ENCODE data around the gene FBXW4.

Gene FBXW4

GRCh38 chr10:101693978-101694673, 844 bp downstream of the FBXW4 start (continued):
- TF ChIP-seq ZNF423 (tag by site-specific recombination; IDR thresholded peaks at IDR 0.05) (0 out of 2 replicates have a peak, but pooled peaks have one; percentile 11), SP3 (tag by site-specific recombination; IDR thresholded peaks at IDR 0.05) (peak; percentile 76), BCL11A (tag by site-specific recombination; IDR thresholded peaks at IDR 0.05; ENCODE audit: low read depth) (no peak), ZSCAN4 (tag by site-specific recombination; IDR thresholded peaks at IDR 0.05) (no peak), ZNF610 (tag by site-specific recombination; IDR thresholded peaks at IDR 0.05; ENCODE audit: borderline replicate concordance) (no peak), YY2 (tag by site-specific recombination; IDR thresholded peaks at IDR 0.05) (no peak), ZBTB21 (tag by site-specific recombination; IDR thresholded peaks at IDR 0.05) (no peak), SP7 (tag by site-specific recombination; IDR thresholded peaks at IDR 0.05) (0 out of 2 replicates have a peak, but pooled peaks have one; percentile 19), ZSCAN5A (tag by site-specific recombination; IDR thresholded peaks at IDR 0.05) (no peak; the same call in 1 of the 2 replicates), OVOL3 (tag by site-specific recombination; IDR thresholded peaks at IDR 0.05) (no peak), ZNF433 (tag by site-specific recombination; IDR thresholded peaks at IDR 0.05; ENCODE audit: low read depth) (no peak), ZXDB (tag by site-specific recombination; IDR thresholded peaks at IDR 0.05) (peak; percentile 26), ZNF664 (tag by site-specific recombination; IDR thresholded peaks at IDR 0.05) (no peak), ZNF391 (tag by site-specific recombination; IDR thresholded peaks at IDR 0.05; ENCODE audit: borderline replicate concordance, low read depth) (peak; percentile 41; the same call in 1 of the 2 replicates), ZNF639 (tag by site-specific recombination; IDR thresholded peaks at IDR 0.05) (no peak), MEIS1 (CRISPR knock-in tag; IDR thresholded peaks at IDR 0.05; ENCODE audit: borderline replicate concordance) (no peak), ZNF521 (tag by site-specific recombination; IDR thresholded peaks at IDR 0.05) (no peak), ZNF157 (tag by site-specific recombination; IDR thresholded peaks at IDR 0.05) (no peak), ZSCAN16 (tag by site-specific recombination; IDR thresholded peaks at IDR 0.05) (no peak), ZNF621 (tag by site-specific recombination; IDR thresholded peaks at IDR 0.05) (no peak), SCRT2 (tag by site-specific recombination; IDR thresholded peaks at IDR 0.05) (0 out of 2 replicates have a peak, but pooled peaks have one; percentile 42), ZNF214 (tag by site-specific recombination; IDR thresholded peaks at IDR 0.05; ENCODE audit: borderline replicate concordance) (no peak), ZNF544 (tag by site-specific recombination; IDR thresholded peaks at IDR 0.05) (no peak), YY1 (tag by site-specific recombination; IDR thresholded peaks at IDR 0.05) (peak; percentile 68), KLF8 (tag by site-specific recombination; IDR thresholded peaks at IDR 0.05) (peak; percentile 90), ZNF394 (tag by site-specific recombination; IDR thresholded peaks at IDR 0.05; ENCODE audit: borderline replicate concordance) (no peak), ZNF571 (tag by site-specific recombination; IDR thresholded peaks at IDR 0.05) (no peak), ZNF514 (tag by site-specific recombination; IDR thresholded peaks at IDR 0.05) (no peak), ZNF785 (tag by site-specific recombination; IDR thresholded peaks at IDR 0.05) (0 out of 2 replicates have a peak, but pooled peaks have one; percentile 11), ZNF23 (tag by site-specific recombination; IDR thresholded peaks at IDR 0.05; ENCODE audit: borderline replicate concordance) (no peak), ZBTB49 (tag by site-specific recombination; IDR thresholded peaks at IDR 0.05; ENCODE audit: low read depth) (no peak), ZBTB10 (tag by site-specific recombination; IDR thresholded peaks at IDR 0.05) (peak; percentile 89), ZNF266 (tag by site-specific recombination; IDR thresholded peaks at IDR 0.05; ENCODE audit: low read depth) (no peak)
